Measurements from ENCODE around the gene STXBP1. TPM values are rescaled to one million over a fixed set of nuclear protein-coding genes. Genes with fewer than 3 reads are reported as not detected.

The STXBP1 gene
- total and polyA plus RNA-seq, 9 of the 15 experiments (the other 6 are each of a cell fraction or from before 2014, with no cell fraction given), result 4.6 to 35.1 (median 9.7) TPM

GRCh38 chr9:127568618-127568970 lies 43.5 kb upstream of the STXBP1 start (continued):
- 0 out of 2 replicates have a peak, but pooled peaks have one; percentile 25 for TF ChIP-seq ERF (CRISPR knock-in tag; IDR thresholded peaks at IDR 0.05)

DNA sequence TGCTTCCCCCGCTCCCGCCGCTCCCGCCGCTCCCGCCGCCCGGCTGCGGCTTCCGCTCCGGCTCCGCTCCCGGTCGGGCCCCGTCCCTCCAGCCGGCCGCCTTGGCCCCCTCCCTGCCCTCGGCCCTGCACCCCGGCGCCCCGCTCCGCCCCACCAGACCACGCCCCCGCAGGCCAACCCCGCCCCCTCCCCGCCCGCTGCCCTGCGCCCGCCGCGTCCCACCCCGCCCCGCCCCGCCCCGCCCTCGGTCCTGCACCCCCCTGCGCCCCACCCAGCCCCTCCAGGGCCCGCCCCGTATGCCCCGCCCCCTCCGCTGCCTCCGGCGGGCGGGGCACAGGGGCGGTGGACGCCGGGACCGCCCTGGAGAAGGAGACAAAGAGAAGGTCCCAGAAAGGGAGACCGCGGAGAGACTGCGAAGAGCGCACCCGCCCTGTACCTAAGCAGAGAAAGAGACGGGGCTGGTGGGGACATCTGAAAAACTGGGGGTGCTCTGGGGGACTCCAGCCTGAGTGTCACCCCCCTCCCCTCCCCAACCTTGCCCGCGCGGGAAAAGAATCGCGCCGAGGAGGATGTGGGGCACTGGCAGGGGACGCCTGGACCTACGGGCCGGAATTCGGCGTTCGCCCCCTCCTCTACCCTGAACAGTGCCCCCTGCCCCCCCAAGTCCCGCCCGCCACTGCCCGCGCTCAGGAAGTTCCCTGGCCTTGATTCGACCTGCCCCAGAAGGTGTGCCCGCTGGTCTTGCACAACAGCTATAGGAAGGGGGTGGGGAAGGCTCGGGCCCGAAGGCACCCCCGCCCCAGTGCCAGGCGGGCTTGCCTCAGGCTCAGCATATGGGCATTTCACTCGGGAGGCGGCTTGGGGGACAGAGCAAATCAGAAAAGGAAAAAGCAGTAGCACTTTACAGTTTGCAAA lies 42.8 kb upstream of the STXBP1 start:
- peaks cover 41% of the 10 kb centered on the region for H3K79me2 ChIP-seq (ENCODE audit: control insufficient read depth, insufficient read depth, low read length)
- TF ChIP-seq ZNF224 (CRISPR knock-in tag; IDR thresholded peaks at IDR 0.05), result no peak
- TF ChIP-seq MAFG (tag; conservative IDR thresholded peaks at IDR 0.05), result no peak
- TF ChIP-seq ETV5 (CRISPR knock-in tag; IDR thresholded peaks at IDR 0.05; ENCODE audit: low read depth), result no peak
- TF ChIP-seq RHOXF2B (CRISPR knock-in tag; conservative IDR thresholded peaks at IDR 0.05), result no peak
- TF ChIP-seq TBP (optimal IDR thresholded peaks at IDR 0.05; ENCODE audit: low read depth, low read length), result peak; percentile 40
- no peak for TF ChIP-seq IFI16 (CRISPR knock-in tag; IDR thresholded peaks at IDR 0.05)
- peak; percentile 18; the same call in 1 of the 2 replicates for TF ChIP-seq TFAP4 (CRISPR knock-in tag; IDR thresholded peaks at IDR 0.05; ENCODE audit: borderline replicate concordance)
- TF ChIP-seq MAZ (CRISPR knock-in tag; conservative IDR thresholded peaks at IDR 0.05 in 1 of 2, IDR thresholded peaks at IDR 0.05 in 1 of 2), result peak; percentile 16 to 78
- TF ChIP-seq RBM15 (IDR thresholded peaks at IDR 0.05; ENCODE audit: insufficient read depth, low read length), result no peak
- TF ChIP-seq CBFB (CRISPR knock-in tag; IDR thresholded peaks at IDR 0.05), result no peak
- TF ChIP-seq KDM4B (IDR thresholded peaks at IDR 0.05; ENCODE audit: borderline replicate concordance in 2 of 2, low read depth in 1 of 2), result 0 out of 4 replicates have a peak, but pooled peaks of 1 of the 2 experiments have one; percentile 27
- TF ChIP-seq NFATC3 (IDR thresholded peaks at IDR 0.05), result no peak
- TF ChIP-seq CCAR2 (IDR thresholded peaks at IDR 0.05; ENCODE audit: low read depth, low read length), result no peak
- TF ChIP-seq ETS2 (tag; IDR thresholded peaks at IDR 0.05; ENCODE audit: borderline replicate concordance, poor library complexity, severe bottlenecking), result no peak
- TF ChIP-seq CEBPB (tag; IDR thresholded peaks at IDR 0.05), result peak; percentile 87
- TF ChIP-seq UBTF (IDR thresholded peaks at IDR 0.05; ENCODE audit: borderline replicate concordance in 1 of 2, low read depth in 2 of 2, low read length in 2 of 2), result peak in 1 of 2 experiments; percentile 88; a peak in 2 of 4 replicates

More for the DNA sequence above, 42.8 kb upstream of the STXBP1 start:
- peak overlapping the region; percentile 76 for H3K27ac ChIP-seq (ENCODE audit: extremely low read depth, low read depth, low read length)
- H3K4me3 ChIP-seq, result peak overlapping the region; percentile 79
- intact Hi-C loops (cut with micrococcal nuclease) (no loop called here), in situ Hi-C loops (cut with MboI) (no loop called here)
- peaks cover 7% of the 10 kb centered on the region for H3K9me1 ChIP-seq (ENCODE audit: control insufficient read depth, insufficient read depth, low read length)
- WGBS (ENCODE audit: insufficient coverage, low coverage, missing lambda C conversion rate), result 7% methylated on average over 32 of the region's 78 CpGs
- peak overlapping the region; percentile 74 to 98; a peak in 3 of 4 replicates for H3K9ac ChIP-seq (ENCODE audit: insufficient read depth in 1 of 2, low read depth in 2 of 2, low read length in 2 of 2)
- no peaks in the 10 kb centered on the region for H3K27me3 ChIP-seq (ENCODE audit: control insufficient read depth in 2 of 2, insufficient read depth in 2 of 2, low read length in 2 of 2)
- DNase-seq (ENCODE audit: extremely low read depth in 1 of 4, low spot score in 3 of 4), result peak; percentile 86 to 99 (median 99)
- no peaks in the 10 kb centered on the region for H4K20me1 ChIP-seq (replicated peaks; ENCODE audit: control insufficient read depth, insufficient read depth, low read length)
- H3K9me3 ChIP-seq (replicated peaks; ENCODE audit: control insufficient read depth, insufficient read depth, low read depth, low read length), result no peaks in the 10 kb centered on the region
- POLR2A ChIA-PET, result interaction anchor here (0.6 kb wide), 1 partner anchor 39 kb away, joined by 3 read pairs; no protein-coding TSS in a partner anchor
- BruUV-seq (replicated peaks), result no TSS peak
- peak; percentile 86 for ATAC-seq
- peaks cover 19 to 34% of the 10 kb centered on the region in 2 experiments for H3K4me1 ChIP-seq (replicated peaks in 1 of 2; ENCODE audit: control insufficient read depth in 2 of 2, insufficient read depth in 2 of 2, low read length in 2 of 2)
- no peak for FAIRE-seq
- CTCF ChIA-PET (ENCODE audit: low intra/inter-chr PET ratio), result no interaction called here
- H3K4me2 ChIP-seq (ENCODE audit: insufficient read depth, low read length), result peak overlapping the region; percentile 87
- H3K36me3 ChIP-seq (ENCODE audit: control insufficient read depth, insufficient read depth, low read length), result peaks cover 15% of the 10 kb centered on the region; the same call in 1 of the 3 replicates
- H2AFZ ChIP-seq (ENCODE audit: low read depth, low read length), result peak overlapping the region; percentile 97

Measured in K562 (cell line).